Activated CD8-positive, alpha-beta memory T cell treated with anti-CD3 and anti-CD28 coated beads, Interleukin-2, amount 10 ng/mL, durations not matched to agents 7 days and 5 days (primary cell): Measurements from ENCODE around the gene MS4A18. TPM values are rescaled to one million over a fixed set of nuclear protein-coding genes. Genes with fewer than 3 reads are reported as not detected.

Experiments
- ATAC-seq: fragments of 150-1000 bp; cut with Tn5 transposase; one replicate; pipeline ENCODE4 v1.10.0; 2021; ENCODE audit warnings: moderate library complexity
- CTCF ChIA-PET: fragments of 350-600 bp; sonication (Branson Sonifier 250); formaldehyde crosslinking; loops from one replicate; lab custom pipeline; 2021; ENCODE audit warnings: antibody characterized with exemption; lab: Charles Lee
- DNase-seq: peaks from one replicate; pipeline ENCODE4 v3.0.0-alpha.2; 2020
- H3K27ac Mint-ChIP-seq: one replicate; pipeline ENCODE4 v1.8.0; 2021; ENCODE audit warnings: mild to moderate bottlenecking, mixed read lengths
- H3K27me3 Mint-ChIP-seq: one replicate; pipeline ENCODE4 v1.8.0; 2021; ENCODE audit warnings: mixed read lengths
- H3K36me3 Mint-ChIP-seq: one replicate; pipeline ENCODE4 v1.8.0; 2021; ENCODE audit warnings: mild to moderate bottlenecking, mixed read lengths
- H3K4me1 Mint-ChIP-seq: one replicate; pipeline ENCODE4 v1.8.0; 2021; ENCODE audit warnings: mixed read lengths
- H3K4me3 Mint-ChIP-seq: one replicate; pipeline ENCODE4 v1.8.0; 2021; ENCODE audit warnings: mild to moderate bottlenecking, moderate library complexity, mixed read lengths
- H3K9me3 Mint-ChIP-seq: one replicate; pipeline ENCODE4 v1.8.0; 2022; ENCODE audit warnings: low read depth, mixed read lengths
- total RNA-seq, 2 experiments: library from RNA; stranded (reverse); gene quantifications; one replicate each; pipeline ENCODE4 v1.2.3, GENCODE V29; 2021

MS4A18 gene
- total RNA-seq, 2 experiments from 2014 or later = not detected

DNA sequence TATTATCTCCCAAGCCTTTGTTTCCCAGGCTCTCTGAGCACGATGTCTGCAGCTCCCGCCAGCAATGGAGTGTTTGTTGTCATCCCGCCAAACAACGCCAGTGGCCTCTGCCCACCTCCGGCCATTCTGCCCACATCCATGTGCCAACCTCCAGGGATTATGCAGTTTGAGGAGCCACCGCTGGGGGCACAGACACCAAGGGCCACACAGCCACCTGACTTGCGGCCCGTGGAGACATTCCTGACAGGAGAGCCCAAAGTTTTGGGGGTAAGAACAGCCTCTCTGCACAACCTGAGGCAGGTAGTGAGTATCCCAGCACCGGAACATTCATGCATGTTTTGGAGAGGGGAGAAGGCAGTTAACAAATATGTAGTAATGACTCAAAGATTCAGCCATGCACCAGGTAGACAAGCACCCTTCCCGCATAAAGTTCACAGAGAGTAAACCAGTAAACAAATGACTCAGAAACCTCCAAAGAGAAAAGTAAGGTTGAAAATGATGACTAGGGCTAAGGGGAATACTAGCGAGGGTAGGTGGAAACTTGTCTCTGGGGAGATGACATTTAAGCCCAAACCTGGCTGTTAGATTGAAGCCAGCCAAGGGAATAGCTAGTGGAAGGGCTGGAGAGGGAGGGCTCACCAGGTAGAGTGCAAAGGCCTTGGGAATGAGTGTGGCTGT is 39.3 kb downstream of the MS4A18 start:
- H3K9me3 Mint-ChIP-seq = no peaks in the 10 kb centered on the region
- CTCF ChIA-PET = interaction anchor here (1.3 to 5.8 kb wide), 3 partner anchors 12 to 414 kb away, joined by 3 to 32 read pairs (median 4); no protein-coding TSS in a partner anchor
- DNase-seq (no peak), ATAC-seq (no peak)
- no peaks in the 10 kb centered on the region for H3K36me3 Mint-ChIP-seq
- peaks cover 44% of the 10 kb centered on the region for H3K27me3 Mint-ChIP-seq
- H3K4me3 Mint-ChIP-seq = no peak overlapping the region
- H3K27ac Mint-ChIP-seq = no peak overlapping the region
- H3K4me1 Mint-ChIP-seq = peaks cover 3% of the 10 kb centered on the region

DNA sequence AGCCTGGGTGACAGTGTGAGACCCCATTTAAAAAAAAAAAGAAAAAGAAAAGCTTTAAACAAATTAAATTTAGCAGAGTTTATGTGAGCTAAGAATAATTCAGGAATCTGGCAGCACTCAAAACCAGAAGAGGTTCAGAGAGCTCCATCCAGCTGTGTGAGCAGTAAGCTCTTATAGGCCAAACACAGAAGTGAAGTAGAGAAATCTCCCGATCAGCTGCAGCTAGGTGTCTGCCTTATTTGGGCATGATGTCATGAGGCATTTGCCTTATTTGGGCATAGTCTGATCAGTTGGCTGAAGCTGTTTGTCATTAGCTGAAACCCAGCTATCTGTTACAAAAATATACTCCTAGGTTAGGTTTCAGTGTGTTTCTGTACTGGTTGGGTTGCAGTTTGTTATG is 40.4 kb downstream of the MS4A18 start:
- H3K4me1 Mint-ChIP-seq = peaks cover 3% of the 10 kb centered on the region
- CTCF ChIA-PET = interaction anchor here (0.9 to 5.8 kb wide), 4 partner anchors 9 to 123 kb away, joined by 3 to 32 read pairs (median 8); partner anchors contain the start of gene MS4A15
- no peaks in the 10 kb centered on the region for H3K36me3 Mint-ChIP-seq
- no peak overlapping the region for H3K4me3 Mint-ChIP-seq
- no peak overlapping the region for H3K27ac Mint-ChIP-seq
- no peak for ATAC-seq
- peaks cover 34% of the 10 kb centered on the region for H3K27me3 Mint-ChIP-seq
- no peak for DNase-seq
- H3K9me3 Mint-ChIP-seq = no peaks in the 10 kb centered on the region

DNA sequence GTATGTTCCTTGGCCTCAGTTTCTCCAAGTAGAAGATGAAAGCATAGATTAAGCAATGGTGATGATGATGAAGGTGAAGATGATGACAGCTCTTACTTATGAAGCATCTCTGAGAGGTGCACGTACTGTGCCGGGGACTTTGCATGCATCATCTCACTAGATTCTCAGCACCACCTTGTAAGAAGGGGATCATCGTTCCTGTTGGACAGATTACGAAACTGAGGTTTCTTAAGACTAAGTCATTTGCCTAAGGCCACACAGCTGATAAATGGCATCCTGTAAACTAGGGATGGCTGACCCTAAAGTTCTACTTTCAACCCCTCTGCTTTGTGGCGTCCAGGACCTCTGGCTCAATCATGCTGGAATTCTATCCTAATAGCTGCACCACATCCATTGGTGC is 40.8 kb downstream of the MS4A18 start:
- peaks cover 29% of the 10 kb centered on the region for H3K27me3 Mint-ChIP-seq
- no peaks in the 10 kb centered on the region for H3K36me3 Mint-ChIP-seq
- ATAC-seq (no peak), DNase-seq (no peak)
- CTCF ChIA-PET = interaction anchor here (0.9 to 5.8 kb wide), 4 partner anchors 9 to 122 kb away, joined by 3 to 32 read pairs (median 8); partner anchors contain the start of gene MS4A15
- H3K4me3 Mint-ChIP-seq = no peak overlapping the region
- no peaks in the 10 kb centered on the region for H3K9me3 Mint-ChIP-seq
- H3K27ac Mint-ChIP-seq = no peak overlapping the region
- peaks cover 3% of the 10 kb centered on the region for H3K4me1 Mint-ChIP-seq

DNA sequence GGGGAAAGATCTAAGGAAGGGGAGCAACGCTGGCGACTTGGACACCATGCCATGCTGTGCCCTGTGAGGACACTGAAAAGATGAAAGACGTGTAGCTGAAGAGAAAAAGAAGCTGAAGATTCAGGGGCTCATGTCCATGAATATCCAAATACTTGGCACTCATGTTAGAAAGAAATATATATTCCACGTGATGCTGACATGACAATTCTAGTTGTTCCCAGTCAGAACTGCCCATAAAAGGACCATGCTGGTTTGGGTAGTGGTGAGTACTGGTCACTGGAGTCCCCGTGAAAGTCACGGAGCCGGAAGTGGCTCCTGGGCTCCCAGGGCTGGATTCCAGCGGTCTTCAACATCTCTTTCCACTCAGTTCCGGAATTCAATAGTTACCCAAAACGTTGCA is 42.0 kb downstream of the MS4A18 start:
- peaks cover 3% of the 10 kb centered on the region for H3K4me1 Mint-ChIP-seq
- no peaks in the 10 kb centered on the region for H3K9me3 Mint-ChIP-seq
- H3K36me3 Mint-ChIP-seq = no peaks in the 10 kb centered on the region
- ATAC-seq = no peak
- CTCF ChIA-PET = interaction anchor here (5.8 kb wide), 1 partner anchor 9 kb away, joined by 32 read pairs; no protein-coding TSS in a partner anchor
- H3K27me3 Mint-ChIP-seq = peaks cover 23% of the 10 kb centered on the region
- no peak overlapping the region for H3K27ac Mint-ChIP-seq
- H3K4me3 Mint-ChIP-seq = no peak overlapping the region
- no peak for DNase-seq

DNA sequence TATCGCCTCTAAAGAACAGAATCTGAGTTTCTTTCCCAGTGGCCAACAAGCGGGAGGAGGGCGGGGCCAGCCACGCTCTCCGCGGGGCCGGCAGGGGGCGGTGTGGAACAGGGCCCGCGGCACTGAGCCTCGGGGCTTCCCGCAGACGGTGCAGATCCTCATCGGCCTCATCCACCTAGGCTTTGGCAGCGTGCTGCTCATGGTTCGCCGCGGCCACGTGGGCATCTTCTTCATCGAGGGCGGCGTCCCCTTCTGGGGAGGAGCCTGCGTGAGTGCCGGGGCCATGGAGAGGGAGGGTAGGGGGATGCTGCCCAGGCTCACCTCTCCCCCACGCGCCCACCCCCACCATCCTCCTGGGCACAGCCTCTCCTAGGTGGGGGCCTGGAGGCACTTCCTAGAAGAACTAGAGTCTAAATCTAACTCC is 42.9 kb downstream of the MS4A18 start:
- H3K27me3 Mint-ChIP-seq = peaks cover 20% of the 10 kb centered on the region
- H3K4me3 Mint-ChIP-seq = no peak overlapping the region
- CTCF ChIA-PET = interaction anchor here (5.8 kb wide), 1 partner anchor 8 kb away, joined by 32 read pairs; no protein-coding TSS in a partner anchor
- H3K27ac Mint-ChIP-seq = no peak overlapping the region
- H3K36me3 Mint-ChIP-seq = no peaks in the 10 kb centered on the region
- H3K4me1 Mint-ChIP-seq = peaks cover 3% of the 10 kb centered on the region
- DNase-seq (no peak), ATAC-seq (peak; percentile 49)
- H3K9me3 Mint-ChIP-seq = no peaks in the 10 kb centered on the region

DNA sequence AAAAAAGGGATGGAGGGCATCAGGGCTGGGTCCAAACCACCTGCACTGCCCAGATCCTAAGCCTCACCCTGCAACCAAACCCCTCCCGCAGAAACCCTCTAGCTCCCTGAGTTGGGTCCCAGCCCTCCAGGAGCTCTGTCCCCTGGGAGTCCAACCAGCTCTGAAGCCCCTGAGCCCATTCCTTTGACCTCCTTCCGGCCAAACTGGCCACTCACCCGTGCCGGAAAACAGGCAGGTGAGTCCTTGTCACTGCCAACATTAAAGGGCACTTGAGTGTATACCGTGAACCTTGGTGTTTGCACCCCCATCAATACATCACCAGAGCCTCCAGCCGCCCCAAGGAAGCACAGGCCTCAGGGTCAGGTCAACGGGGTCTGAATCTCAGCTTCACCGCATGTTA is 43.7 kb downstream of the MS4A18 start:
- H3K4me1 Mint-ChIP-seq = peaks cover 3% of the 10 kb centered on the region
- no peak for DNase-seq
- CTCF ChIA-PET = no interaction called here
- H3K27ac Mint-ChIP-seq = no peak overlapping the region
- H3K4me3 Mint-ChIP-seq = no peak overlapping the region
- no peak for ATAC-seq
- no peaks in the 10 kb centered on the region for H3K9me3 Mint-ChIP-seq
- H3K36me3 Mint-ChIP-seq = no peaks in the 10 kb centered on the region
- H3K27me3 Mint-ChIP-seq = peaks cover 12% of the 10 kb centered on the region

DNA sequence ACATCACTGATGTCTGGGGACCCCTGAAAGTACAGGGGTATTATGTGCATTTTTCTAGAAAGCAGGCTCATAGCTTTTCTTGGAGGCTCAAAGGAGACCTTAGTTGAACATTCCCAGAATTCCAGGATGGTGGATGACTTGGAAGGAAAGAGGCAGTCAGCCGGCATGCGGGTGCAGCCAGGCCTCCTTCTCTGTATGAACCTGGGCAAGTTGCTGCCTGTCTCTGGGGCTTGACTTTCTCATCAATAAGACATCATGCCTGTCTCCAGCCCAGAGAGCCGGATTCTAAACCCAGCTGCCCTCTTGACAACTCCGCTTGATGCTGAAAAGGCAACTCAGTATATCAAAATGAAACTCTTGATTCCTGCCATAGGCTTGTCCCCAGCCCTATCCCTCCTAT is 44.8 kb downstream of the MS4A18 start:
- no peak overlapping the region for H3K4me3 Mint-ChIP-seq
- H3K36me3 Mint-ChIP-seq = no peaks in the 10 kb centered on the region
- peaks cover 8% of the 10 kb centered on the region for H3K27me3 Mint-ChIP-seq
- no peaks in the 10 kb centered on the region for H3K4me1 Mint-ChIP-seq
- no peaks in the 10 kb centered on the region for H3K9me3 Mint-ChIP-seq
- DNase-seq (no peak), ATAC-seq (no peak)
- no peak overlapping the region for H3K27ac Mint-ChIP-seq
- CTCF ChIA-PET = interaction anchor here (0.8 kb wide), 2 partner anchors 42 to 62 kb away, joined by 3 read pairs; no protein-coding TSS in a partner anchor

DNA sequence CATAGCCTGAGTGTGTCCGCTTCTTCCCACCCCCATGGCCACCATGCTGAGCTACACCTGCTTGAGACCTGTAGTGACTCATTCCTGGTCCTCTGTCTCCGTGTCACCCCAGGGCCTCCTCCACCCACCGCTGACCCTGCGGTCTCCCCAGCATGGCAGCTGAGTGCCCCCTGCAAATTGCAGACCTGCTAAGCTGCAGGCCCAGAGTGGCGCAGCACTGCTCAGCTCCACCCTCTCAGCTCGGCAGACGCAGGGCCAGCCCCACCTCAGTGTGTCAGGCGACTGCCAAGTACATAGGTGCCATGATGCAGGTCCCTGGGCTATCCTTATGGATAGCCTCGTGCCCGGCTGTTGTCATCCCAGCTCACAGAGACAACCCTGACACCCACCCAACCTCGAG is 45.3 kb downstream of the MS4A18 start:
- Mint-ChIP-seq H3K27me3 (peaks cover 8% of the 10 kb centered on the region), H3K9me3 (no peaks in the 10 kb centered on the region), H3K27ac (no peak overlapping the region), H3K4me1 (peaks cover 1% of the 10 kb centered on the region), H3K4me3 (no peak overlapping the region), H3K36me3 (no peaks in the 10 kb centered on the region)
- DNase-seq (no peak), ATAC-seq (no peak)
- CTCF ChIA-PET = interaction anchor here (0.8 kb wide), 2 partner anchors 42 to 62 kb away, joined by 3 read pairs; no protein-coding TSS in a partner anchor

DNA sequence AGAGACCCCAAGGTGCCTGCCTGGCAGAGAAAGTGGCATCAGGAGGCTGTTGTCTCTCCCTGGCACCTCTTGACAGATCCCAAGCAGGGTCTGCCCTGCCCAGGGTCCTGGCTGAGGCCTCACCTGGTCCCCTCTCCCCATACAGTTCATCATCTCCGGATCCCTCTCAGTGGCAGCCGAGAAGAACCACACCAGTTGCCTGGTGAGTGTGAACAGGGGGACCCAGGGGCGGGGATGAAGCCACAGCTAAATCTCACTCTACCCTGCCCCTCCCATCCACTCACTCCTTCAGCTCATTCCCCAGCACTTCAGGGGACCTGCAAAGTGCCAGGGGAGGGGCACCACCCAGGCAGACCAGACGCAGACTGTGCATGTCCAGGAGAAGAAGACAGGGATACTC is 46.6 kb downstream of the MS4A18 start:
- H3K36me3 Mint-ChIP-seq = no peaks in the 10 kb centered on the region
- H3K4me1 Mint-ChIP-seq = peaks cover 5% of the 10 kb centered on the region
- H3K4me3 Mint-ChIP-seq = no peak overlapping the region
- DNase-seq (no peak), ATAC-seq (no peak)
- CTCF ChIA-PET = no interaction called here
- H3K27me3 Mint-ChIP-seq = peaks cover 6% of the 10 kb centered on the region
- H3K9me3 Mint-ChIP-seq = no peaks in the 10 kb centered on the region
- H3K27ac Mint-ChIP-seq = no peak overlapping the region

DNA sequence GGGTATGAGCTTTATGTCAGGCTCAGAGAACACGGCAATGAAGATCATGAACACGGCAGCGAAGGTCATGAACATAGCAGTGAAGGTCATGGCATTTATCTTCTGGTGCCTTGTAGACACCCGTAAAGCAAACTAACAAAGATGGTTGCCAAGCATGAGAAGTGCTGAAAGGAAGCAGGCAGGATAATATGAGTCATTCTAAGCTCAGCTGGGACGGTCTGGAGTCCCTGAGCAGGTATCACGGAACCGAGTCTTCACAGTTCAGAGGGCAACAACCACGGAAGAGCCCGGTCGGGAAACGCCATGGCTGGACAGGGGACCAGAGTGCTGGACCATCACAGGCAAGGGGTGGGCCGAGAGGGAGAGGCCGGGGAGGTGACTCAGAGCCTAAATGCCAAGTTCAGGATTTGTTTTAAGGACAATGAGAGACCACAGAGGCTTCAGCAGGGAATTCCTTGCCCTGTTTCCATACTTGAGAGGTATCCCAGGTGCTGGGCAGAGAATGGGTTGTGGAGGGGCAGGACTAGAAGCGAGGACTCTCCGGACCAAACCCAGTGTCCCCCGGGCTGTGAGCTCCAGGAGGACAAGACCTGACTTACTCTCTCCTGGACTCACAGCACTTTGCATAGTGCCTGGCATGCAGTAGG is 47.5 kb downstream of the MS4A18 start:
- no peak for DNase-seq
- Mint-ChIP-seq H3K9me3 (no peaks in the 10 kb centered on the region), H3K4me3 (no peak overlapping the region), H3K36me3 (no peaks in the 10 kb centered on the region), H3K27ac (no peak overlapping the region), H3K4me1 (peaks cover 5% of the 10 kb centered on the region), H3K27me3 (peaks cover 4% of the 10 kb centered on the region)
- ATAC-seq = no peak
- CTCF ChIA-PET = interaction anchor here (1.1 to 1.4 kb wide), 2 partner anchors 58 to 128 kb away, joined by 3 to 4 read pairs; no protein-coding TSS in a partner anchor

DNA sequence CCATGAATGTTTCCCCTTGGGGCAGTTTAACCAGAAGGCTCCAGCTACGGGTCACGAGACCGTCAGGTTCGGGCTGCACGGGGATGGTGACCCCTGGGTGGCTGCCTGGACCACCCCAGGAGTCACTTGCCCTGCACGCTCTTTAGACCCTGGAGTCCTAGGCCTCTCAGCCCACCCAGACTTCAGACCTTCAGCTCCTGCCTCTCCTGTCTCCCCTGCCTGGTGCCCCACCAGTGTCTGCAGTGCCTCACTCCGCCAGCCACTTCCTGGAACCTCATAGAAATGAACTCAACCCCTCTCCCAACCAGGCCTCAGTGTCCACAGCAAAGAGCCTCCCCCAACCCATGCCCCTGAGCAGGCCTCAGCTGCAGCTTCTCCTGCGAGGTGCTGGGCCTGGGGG is 48.1 kb downstream of the MS4A18 start:
- no peak for ATAC-seq
- no peak overlapping the region for H3K4me3 Mint-ChIP-seq
- no peaks in the 10 kb centered on the region for H3K9me3 Mint-ChIP-seq
- peaks cover 5% of the 10 kb centered on the region for H3K4me1 Mint-ChIP-seq
- no peak for DNase-seq
- no peaks in the 10 kb centered on the region for H3K36me3 Mint-ChIP-seq
- H3K27ac Mint-ChIP-seq = no peak overlapping the region
- CTCF ChIA-PET = interaction anchor here (1.1 to 1.4 kb wide), 2 partner anchors 58 to 127 kb away, joined by 3 to 4 read pairs; no protein-coding TSS in a partner anchor
- H3K27me3 Mint-ChIP-seq = peaks cover 4% of the 10 kb centered on the region

DNA sequence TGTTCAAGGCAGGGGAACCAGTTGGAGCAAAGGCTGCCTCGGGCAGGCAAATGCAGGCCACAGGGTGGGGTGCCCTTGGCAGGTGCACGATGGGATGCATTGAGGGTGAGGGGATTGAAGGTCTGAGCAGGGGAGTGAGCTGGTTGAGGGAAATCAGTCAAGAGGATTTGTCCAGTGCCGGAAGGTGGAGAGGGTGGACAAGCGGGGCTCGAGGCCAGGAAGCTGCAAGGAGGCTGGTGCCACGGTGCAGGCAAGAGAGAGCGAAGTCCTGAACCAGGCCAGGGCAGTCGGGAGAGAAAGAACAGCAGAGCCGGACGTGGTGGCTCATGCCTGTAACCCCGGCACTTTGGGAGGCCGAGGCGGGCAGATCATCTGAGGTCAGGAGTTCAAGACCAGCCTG is 50.2 kb downstream of the MS4A18 start:
- no peak overlapping the region for H3K27ac Mint-ChIP-seq
- CTCF ChIA-PET = interaction anchor here (0.6 to 6.4 kb wide), 20 partner anchors 10 to 413 kb away, joined by 3 to 46 read pairs (median 4); partner anchors contain the start of gene MS4A10

DNA sequence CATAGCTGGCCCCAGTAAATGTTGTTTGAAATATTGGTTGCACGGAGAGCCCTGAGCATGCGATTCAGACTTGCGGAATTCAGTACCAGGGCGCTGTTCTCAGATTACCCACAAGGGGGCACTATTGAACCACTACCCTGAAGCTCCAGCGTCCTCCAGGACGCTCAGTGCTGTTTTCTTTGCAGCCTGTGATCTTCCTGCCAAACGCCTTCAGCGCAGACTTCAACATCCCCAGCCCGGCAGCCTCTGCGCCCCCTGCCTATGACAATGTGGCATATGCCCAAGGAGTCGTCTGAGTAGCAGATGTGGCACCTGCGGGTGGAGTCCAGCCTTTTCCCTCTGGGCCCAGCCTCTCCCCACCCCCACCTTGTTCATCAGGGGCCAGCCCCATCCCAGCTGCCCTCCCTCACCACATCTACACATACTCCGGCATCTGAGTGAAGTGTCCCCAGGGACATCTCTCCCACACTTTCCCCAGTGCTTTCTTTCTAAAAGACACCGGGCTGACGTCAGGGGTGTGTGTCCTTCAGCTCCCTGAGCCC is 51.0 kb downstream of the MS4A18 start:
- no peak overlapping the region for H3K27ac Mint-ChIP-seq
- H3K27me3 Mint-ChIP-seq = peaks cover 10% of the 10 kb centered on the region
- peaks cover 5% of the 10 kb centered on the region for H3K4me1 Mint-ChIP-seq
- DNase-seq (peak; percentile 87), ATAC-seq (peak; percentile 88)
- no peaks in the 10 kb centered on the region for H3K36me3 Mint-ChIP-seq
- CTCF ChIA-PET = interaction anchor here (0.5 to 6.4 kb wide), 21 partner anchors 10 to 479 kb away, joined by 3 to 46 read pairs (median 4); partner anchors contain the start of gene MS4A10
- H3K4me3 Mint-ChIP-seq = no peak overlapping the region
- H3K9me3 Mint-ChIP-seq = no peaks in the 10 kb centered on the region

More for the DNA sequence above, 50.2 kb downstream of the MS4A18 start:
- H3K9me3 Mint-ChIP-seq = no peaks in the 10 kb centered on the region
- ATAC-seq (no peak), DNase-seq (no peak)
- peaks cover 5% of the 10 kb centered on the region for H3K4me1 Mint-ChIP-seq
- no peaks in the 10 kb centered on the region for H3K36me3 Mint-ChIP-seq
- no peak overlapping the region for H3K4me3 Mint-ChIP-seq
- peaks cover 10% of the 10 kb centered on the region for H3K27me3 Mint-ChIP-seq
